Activated effector memory CD4-positive, alpha-beta T cell treated with Interleukin-2 at 50 U/mL for 16 hours (primary cell): ENCODE measurements around the gene HIRIP3.
"Not testable (repeated sequence)": the region's sequence is repeated elsewhere in the genome, so short reads cannot be mapped to it uniquely, and the experiment has no call there.

Experiments
- DNase-seq: peaks from one replicate; pipeline ENCODE4 v3.0.0-alpha.2; 2020

The HIRIP3 gene

DNA sequence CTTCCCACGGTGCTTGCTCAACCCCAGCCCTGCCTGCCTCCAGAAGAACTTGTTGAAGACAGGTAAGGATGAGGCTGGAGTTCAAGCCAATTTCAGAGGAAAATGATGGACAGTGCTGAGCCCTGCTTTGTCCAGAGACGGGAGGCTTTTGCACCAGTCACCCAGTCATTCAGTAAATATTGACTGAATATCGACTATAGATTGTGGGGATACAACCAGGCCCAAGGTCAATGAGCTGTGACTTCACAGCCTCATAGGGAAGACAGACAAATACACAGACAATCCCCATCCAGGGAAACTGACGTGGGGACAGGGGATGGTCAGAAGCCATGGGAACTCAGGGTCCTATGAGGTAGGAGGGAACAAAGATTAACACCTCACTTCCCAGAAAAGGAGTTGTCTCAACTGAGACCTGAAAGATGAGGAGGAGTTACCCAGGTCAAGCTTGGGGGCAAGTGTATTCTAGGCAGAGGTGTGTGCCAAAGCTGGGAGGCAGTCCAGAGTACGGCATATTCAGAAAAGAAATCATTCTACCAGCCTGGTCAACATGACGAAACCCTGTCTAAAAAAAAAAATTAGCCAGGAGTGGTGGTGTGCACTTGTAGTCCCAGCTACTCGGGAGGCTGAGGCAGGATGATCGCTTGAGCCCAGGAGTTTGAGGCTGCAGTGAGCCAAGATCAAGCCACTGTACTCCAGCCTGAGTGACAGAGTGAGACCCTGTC is 21.3 kb upstream of the HIRIP3 start:
- no peak for DNase-seq

DNA sequence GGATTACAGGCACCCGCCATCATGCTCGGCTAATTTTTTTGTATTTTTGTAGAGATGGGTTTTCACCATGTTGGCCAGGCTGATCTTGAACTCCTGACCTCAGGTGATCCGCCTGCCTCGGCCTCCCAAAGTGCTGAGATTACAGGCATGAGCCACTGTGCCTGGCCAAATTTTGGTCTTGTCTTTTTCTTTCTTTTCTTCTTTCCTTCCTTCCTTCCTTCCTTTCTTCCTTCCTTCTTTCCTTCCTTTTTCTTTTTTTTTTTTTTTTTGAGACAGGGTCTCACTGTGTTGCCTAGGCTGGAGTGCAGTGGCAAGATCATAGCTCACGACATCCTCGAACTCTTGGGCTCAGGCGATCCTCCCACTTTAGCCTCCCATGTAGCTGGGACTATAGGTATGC is 20.0 kb upstream of the HIRIP3 start:
- DNase-seq: not testable (repeated sequence)

DNA sequence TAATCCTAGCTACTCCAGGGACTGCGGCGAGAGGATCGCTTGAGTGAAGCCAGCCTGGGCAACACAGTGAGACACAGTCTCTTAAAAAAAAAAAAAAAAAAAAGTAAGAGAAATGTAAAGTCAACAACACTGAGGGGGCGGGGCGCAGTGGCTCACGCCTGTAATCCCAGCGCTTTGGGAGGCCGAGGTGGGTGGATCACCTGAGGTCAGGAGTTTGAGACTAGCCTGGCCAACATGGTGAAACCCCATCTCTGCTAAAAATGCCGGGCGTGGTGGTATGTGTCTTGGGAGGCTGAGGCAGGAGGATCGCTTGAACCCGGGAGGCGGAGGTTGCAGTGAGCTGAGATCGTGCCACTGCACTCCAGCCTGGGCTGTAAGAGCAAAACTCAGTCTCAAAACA is 17.2 kb upstream of the HIRIP3 start:
- DNase-seq: not testable (repeated sequence)

DNA sequence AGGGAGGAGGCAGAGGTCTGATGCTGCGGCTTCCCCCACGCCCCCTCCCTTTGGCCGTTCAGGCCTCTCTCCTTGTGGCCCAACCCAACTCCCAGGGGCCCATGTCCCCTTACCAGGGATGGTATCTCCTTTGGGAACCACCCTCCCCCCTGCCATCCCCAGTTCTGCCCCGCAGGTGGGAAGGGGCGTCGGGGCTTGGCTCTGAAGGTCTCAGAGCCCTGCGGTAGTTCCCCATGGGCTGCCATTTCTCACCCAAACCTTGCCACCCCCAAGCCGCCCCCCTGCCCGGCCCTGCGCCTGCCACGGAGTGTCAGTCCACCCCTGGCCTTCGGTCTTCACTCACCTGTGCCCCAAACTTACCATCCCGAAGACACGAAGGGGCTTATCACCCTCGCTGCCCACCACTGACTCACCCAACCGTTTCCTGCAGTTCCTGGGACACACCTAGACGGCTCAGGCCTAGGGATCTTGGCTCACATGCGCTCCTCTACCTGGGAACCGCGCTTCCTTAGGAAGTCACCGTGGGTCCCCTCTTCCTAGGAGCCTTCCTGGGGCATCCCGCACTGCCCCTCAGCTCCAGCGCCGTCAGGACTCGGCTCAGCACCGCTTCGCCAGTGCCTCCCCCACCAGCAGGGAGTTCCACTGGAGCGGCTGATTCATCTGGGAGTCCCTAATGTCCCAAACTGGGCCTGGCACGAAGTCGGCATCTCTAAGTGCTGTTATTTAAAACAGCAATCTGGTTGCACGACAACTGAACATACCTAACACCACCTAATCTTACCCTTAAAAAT is 16.5 kb upstream of the HIRIP3 start:
- no peak for DNase-seq

DNA sequence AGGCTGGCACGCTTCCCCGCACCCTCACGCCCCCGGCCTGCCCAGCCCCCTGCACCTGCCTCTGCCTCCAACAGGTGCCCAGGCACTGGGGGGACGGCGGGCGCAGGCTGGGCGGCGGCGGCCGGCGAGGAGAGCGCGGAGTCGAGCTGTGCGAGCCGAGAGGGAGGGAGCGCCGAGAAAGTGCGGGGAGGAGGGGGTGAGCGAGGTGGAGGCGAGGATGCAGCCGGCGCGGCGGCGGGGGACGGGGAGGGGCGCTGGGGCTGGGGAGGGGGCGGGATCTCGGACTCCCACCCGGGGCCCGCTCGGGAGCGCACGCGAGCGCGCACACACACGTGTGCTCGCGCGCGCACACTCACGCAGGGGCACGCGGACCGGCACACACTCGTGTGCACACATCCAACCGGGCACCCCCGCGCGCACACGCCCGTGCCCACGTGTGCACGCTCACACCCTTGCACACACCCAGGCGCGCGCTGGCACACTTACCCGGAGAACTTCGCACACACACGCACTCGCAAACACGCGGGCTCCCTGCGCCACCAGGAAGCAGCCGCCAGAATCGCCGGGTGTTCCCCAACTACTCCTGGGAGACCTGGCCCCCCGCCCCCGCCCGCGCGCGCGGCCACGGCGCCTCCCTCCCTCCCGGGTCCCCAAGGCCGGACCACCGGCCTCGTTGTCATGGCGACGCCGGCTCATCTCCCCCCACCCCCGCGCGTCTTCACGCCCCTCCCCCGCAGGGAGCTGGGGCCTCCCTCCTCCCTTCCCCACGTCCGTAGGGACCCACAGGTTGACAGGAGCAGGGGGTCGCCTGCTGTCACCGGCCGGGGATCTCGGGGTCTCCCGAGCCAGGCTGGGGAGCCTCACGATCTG is 15.7 kb upstream of the HIRIP3 start, which contains the start of gene DOC2A:
TSS of gene DOC2A (minus strand) at position 184 of the 870 bp plus-strand sequence. CDS start 805 bp downstream, outside the sequence.
- no peak for DNase-seq

DNA sequence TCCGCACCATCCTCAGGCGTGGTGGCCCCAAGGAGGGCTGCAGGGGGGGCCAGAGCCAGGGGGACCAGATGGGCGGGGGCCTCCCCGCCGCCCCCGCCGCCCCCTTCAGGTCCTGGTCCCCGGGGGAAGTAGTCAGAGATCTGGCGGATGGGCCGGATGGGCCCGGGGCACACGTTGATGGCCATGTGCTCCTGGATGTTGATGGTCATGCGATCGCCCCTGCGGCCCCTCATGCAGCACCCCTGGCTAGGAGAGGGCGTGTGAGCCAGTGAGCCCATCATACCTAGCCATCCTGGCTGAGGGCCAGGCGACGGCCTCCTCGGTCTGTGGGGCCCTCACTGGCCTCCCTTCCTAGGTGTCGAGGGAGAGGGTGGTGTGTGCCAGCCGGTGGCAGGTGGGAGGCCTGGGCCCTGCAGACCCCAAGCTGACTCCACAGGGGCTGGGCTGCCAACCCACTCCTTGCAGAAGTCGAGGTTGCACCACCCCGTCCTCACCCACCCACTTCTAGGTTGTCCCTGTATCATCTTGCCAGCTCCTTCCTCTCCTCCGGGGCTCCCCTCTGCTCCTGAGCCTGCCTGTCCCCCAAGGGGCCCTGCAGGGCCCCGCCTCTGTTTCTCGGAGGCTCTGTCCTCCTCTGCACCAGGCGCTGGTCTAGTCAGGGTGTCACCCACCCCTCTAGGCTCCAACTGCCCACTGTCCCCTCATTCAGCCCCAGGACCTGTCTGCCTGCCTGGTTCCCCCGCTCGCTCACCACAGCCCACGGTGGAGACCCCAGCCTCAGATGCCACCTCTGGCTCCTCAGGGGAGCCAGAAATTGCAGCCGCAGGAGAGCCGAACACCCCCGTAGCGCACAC is 14.8 kb upstream of the HIRIP3 start:
- DNase-seq: no peak

DNA sequence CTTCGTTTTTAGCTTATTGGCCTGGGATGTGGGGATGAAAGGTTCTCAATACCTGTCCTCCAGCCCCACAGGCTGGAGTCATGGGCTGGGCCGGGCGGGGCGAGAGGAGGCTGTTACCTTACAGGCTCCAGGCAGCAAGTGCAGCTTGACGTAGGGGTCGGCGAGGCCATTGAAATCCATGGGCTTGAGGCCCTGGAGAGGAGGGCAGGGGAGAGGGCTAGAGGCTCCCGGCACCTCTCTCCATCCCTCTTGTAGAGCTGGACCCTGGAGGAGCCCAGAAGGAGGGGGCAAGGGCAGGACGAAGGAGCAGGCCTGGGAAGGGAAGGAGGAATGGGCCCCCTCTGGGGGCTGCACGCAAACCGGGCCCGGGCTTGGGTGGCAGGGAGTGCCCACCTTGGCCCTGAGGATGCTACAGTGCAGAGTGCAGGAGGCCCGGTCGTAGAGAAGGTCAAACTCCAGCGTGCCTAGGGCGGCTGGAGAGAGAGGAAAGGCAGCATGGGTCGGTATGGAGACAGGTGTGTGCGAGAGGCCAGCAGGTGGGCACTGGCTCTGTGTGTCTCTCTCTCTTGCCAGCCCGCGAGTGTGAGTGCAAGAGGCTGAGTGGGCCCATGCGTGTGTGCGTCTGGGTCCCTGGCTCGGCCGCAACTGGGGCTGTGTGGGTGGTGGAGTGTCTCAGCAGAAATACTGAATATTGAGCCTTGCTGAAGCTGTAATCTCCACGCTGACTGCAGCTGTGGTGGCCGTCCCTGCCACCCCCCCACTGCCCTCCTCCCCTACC is 13.9 kb upstream of the HIRIP3 start:
- DNase-seq: no peak

DNA sequence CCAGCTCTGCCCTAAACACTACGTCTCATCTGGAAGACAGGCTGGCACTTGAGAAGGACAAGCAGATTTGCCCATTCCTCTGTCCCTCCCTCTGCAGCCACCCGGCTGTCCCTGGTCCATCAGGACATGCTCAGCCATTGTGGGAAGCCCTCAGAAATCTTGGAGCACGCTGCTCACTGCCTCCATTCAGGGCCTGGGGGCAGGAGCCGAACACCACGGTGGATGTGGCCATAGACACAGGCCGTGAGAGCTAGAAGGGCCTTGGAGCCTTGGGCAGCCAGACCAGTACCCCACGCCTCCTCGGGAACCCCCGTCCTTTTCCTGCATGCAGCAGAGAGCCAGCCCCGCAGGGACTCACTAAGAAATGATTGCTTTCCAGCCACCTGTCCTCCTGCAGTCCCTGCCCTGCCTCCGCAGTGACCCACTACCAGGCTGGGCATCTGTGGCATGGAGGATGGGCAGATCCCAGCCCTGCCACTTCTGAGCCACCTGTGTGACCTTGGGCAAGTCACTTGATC is 12.0 kb upstream of the HIRIP3 start:
- DNase-seq: no peak

DNA sequence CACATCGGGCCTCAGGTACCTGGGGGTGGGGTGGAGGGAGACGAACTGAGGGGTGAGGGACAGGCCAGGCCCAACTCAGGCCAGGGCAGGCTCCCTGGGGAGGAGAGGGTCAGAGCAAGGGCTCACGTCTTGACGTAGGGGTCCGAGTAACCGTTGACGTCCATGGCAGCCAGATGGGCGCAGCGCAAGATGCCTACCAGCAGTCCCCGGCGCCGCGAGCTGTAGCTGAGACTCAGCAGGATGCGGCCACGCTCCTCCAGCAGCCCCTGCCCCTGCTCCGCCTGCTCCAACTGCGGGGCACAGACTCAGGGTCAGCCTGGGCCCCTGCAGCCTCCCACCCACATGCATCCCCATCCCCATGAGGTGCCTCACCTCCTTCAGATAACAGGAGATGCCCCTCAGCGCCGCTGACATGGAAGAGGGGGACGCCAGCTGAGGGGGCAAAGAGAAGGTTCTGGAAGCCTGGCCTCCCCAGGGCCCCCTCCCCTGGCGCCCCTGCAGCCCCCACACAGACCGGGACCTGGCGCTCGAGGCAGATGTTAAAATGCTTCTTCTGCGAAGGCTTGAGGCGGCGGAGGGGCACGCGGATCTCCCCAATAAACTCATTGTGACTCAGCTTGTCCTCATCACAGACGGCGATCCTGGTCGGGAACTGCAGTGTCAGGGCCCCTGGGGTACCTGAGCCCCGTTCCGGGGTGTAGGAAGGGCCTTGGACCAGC is 11.4 kb upstream of the HIRIP3 start:
- no peak for DNase-seq

DNA sequence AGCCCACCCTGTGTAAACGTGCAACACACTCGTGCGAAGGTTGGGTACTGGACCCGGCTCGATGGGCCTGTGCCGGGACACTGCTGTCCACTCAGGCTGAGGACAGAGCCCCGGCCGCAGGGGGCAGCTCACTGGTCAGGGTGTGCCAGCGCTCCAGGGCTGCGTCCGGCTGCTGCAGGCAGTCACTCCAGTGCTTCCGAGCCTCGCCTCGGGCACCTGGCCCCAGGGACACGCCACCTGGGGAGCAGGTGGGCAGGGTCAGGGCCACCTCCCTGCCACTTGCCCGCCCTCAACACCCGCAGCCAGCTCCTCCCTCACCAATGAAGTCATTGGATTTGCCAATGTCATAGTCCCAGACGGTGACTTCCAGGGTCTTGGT is 10.7 kb upstream of the HIRIP3 start:
- no peak for DNase-seq

DNA sequence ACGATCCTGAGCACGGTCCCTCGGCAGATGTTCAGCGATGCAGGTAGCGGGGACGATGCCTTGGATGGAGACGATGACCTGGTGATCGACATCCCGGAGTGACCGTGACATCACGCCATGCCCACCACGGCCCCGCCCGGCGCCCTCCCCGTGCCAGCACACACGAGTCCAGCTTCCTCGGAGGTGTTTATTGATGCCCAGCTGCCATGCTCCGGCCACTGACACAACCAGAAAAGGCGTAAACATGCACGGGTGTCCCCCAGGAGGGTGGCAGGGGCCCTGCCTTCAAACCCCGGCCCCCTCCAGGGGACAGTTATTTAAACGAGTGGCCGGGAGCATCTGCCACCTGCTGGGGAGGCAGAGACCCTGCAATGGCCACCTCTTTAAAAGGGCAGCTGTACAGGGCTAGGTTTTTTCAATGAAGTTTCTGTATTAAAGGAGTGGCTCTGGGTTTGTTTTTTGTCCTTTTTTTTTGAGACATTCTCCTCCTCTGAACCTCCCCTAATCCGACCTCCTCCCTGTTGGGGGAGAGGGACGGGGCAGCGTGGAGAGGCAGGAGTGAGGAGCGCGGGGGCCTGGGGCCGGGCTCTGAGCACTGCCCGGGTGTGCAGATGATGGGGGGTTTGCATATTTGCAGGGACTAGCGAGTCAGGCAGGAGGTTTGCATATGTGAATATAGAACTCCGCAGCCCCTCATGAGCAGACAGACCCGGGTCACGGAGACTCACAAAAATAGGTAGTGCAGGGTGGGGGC is 10.1 kb upstream of the HIRIP3 start:
- DNase-seq: no peak

DNA sequence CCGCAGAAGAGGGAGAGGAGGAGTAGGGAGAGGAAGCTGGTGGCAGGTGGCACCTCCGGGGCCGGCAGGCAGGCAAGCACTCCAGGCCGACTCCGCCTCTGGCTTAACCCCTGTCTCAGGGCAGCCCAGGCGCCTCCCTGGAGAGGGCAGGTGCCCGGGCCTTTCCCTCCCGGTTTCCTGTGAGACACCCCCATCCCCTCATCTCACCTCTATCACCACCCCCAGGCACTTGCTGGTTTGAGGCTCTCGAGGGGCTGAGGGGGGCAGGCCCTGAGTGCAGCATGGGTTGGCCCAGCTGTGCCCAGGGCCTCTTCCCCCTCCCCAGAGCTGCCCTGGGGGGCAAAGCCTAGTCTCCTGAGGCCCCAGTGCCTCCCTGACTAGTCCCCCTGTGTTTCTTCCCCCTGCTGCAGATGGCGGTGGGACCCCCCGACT is 9.4 kb upstream of the HIRIP3 start:
- no peak for DNase-seq

DNA sequence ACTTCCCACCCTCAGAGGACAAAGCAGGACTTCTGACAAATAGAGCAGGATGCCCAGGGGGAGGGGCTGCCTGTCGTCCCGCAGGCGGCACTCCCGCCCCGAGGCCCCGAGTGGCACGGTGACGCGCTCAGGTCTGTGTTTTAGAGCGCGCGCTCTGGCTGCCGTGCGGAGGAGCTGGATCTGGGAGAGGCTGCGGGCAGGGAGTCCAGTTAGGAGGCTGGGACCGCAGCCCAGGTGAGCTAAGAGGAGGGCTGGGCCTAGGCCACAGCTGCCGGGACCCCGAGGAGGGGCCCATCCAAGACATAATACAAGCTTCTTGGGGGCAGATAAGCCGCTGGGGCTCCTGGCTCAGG is 9.0 kb upstream of the HIRIP3 start:
- DNase-seq: no peak

DNA sequence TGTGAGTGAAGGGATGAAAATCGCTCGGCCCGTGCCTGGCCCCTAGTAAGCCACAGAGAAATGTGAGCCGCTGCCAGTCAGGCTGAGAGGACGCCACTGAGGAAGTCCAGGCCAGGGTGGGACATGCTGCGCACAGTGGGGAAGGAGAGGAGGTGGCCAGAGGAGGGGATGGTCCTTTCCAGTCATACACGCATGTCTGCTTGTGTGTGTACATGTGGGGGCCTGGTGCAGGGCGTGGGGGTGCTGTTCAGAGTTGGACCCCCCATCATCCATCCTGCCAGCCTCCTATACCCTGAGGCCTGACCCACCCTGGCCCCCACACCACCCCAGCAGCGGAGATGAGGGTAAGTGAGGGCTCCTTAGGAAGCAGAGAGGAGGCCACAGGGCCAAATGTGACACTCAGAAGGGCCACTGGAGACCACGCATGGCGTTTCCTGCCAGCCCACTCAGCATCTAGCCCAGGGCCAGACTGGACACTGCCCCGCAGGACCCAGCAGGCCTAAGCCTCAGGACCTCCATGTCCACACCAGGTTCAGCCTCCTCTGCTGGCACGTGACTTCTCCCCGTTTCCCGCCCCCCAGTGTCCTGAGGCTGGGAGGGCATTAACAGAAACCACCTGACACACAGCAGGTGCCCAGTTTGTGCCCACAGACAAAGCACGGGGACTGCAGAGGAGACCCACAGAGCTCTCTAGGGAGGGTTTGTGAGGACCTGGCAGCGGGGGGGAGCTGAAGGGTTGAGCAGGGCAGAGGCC is 8.4 kb upstream of the HIRIP3 start:
- DNase-seq: no peak

DNA sequence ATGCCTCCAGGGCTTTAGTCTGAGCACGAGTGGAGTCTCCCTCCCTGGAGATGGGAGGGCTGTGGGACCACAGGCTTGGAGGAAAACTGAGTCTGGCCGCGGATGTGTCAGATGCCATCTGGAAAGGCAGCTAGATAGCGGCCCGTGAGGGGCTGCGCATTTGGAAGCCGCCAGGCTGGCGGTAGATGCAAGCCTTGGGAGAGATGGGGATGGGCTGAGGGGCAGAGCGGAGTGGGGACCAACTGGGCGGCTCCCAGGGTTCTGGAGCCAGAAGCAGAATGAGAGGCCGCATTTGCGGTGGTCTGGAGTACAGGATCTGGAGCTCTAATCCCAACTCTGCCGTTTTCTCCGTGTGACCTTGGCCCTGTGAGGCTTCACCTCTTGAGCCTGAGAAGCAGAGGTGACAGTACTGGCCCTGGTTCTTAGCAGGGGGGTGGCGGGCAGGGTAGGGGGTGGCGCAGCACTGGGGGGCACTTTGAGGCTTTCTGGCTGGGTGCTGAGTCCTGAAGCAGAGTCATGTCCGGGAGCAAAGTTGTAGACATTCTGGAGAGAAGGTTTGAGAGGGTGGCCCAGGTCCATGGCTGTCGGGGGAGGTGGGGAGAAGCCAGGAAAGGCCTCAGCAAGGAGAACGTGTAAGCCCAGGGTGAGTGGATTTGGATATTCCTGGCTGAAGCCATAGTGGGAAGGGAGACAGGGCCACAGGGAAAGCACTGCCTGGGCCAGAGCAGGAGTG is 7.4 kb upstream of the HIRIP3 start:
- no peak for DNase-seq

DNA sequence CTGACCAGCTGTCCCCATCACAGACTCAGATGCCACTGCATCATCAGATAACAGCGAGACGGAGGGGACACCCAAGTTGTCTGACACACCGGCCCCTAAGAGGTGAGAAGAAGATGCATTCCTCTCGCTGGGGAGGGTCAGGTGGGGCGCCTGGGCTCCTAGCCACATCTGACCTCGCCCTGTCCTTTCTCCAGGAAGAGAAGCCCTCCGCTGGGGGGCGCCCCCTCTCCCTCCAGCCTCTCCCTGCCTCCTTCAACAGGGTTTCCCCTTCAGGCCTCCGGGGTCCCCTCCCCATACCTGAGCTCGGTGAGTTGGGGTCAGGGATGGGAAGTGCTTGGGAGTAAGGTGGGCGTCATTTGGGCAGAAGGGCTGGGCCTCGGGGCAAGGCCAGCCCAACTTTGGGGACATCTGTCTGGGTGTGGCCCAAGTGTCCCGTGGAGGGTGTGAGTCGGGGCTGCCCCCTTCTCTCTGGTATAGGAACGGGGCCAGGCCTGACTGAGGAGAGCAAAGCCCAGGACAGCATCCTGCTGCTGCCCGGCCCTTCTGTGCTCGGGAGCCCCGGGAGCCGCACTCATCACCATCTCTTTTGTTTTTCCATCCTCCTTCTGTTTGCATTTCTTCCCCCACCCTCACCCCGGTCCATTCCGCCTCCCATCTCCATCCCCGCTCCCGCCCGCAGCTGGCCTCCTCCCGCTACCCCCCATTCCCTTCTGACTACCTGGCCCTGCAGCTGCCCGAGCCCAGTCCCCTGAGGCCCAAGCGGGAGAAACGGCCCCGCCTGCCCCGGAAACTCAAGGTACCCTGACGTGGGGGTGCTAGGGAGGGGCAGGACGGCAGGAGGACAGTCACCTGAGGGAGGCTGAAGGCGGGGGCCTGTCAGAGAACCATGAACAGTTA is 5.6 kb upstream of the HIRIP3 start:
- no peak for DNase-seq

DNA sequence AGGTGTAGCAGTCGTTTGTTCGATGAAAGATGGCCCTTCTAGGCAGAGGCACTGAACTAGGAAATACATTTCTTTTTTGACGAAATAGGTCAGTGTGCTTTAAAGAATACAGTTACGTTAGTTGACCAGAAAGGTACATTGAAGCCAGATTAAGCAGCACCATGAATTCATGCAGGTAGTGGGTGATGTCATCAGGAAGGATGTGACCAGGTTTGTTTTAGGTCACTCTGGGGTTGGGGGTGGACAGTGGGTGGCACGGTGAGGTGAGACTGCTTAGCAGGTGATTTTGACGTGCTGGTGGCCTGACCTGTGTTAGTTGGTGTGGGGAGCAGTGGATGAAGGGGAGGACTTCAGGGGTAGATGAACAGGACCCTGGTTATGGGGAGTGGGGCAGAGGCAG is 4.2 kb upstream of the HIRIP3 start:
- DNase-seq: no peak
